Ovary (tissue), 3 donors: ENCODE measurements around the gene ABL2.

Experiments used
- EP300 ChIP-seq: sonication (generic); formaldehyde crosslinking; IDR thresholded peaks from one replicate; pipeline ENCODE4 v1.6.1; 2017; ENCODE audit warnings: antibody characterized with exemption
- POLR2A ChIP-seq: fragments of 450-650 bp; IDR thresholded peaks from one replicate; pipeline ENCODE4 v1.6.1; 2017; ENCODE audit warnings: antibody characterized with exemption, mild to moderate bottlenecking, moderate library complexity
- TF ChIP-seq, protein P1 (sequence below), 3 donors: fragments of 450-650 bp in 2 of 3; fragments of 200-600 bp in 1 of 3; IDR thresholded peaks; one replicate each; pipeline versions ENCODE4 v1.5.1 to v1.8.0; 2016 to 2022; ENCODE audit warnings: antibody characterized with exemption in 3 of 3, mild to moderate bottlenecking in 1 of 3
- donor health status: DM: no; HTN: no; CAD: no.

DNA sequence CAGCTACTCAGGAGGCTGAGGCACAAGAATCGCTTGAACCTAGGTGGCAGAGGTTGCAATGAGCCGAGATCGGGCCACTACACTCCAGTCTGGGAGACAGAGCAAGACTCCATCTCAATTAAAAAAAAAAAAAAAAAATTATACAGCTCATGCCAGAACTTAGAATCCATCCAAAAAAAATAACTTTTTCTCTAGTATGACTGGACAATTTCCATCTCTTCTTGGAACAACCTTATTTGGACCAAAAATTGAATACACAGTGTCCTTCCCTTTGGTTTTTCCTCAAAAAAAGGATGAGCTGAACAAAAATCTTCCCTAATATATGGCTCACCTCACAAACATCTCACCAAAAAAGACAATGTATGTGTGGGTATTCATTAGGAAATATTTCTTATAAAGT is 73.9 kb downstream of the ABL2 start:
- TF ChIP-seq, protein P1, sequence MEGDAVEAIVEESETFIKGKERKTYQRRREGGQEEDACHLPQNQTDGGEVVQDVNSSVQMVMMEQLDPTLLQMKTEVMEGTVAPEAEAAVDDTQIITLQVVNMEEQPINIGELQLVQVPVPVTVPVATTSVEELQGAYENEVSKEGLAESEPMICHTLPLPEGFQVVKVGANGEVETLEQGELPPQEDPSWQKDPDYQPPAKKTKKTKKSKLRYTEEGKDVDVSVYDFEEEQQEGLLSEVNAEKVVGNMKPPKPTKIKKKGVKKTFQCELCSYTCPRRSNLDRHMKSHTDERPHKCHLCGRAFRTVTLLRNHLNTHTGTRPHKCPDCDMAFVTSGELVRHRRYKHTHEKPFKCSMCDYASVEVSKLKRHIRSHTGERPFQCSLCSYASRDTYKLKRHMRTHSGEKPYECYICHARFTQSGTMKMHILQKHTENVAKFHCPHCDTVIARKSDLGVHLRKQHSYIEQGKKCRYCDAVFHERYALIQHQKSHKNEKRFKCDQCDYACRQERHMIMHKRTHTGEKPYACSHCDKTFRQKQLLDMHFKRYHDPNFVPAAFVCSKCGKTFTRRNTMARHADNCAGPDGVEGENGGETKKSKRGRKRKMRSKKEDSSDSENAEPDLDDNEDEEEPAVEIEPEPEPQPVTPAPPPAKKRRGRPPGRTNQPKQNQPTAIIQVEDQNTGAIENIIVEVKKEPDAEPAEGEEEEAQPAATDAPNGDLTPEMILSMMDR (IDR thresholded peaks at IDR 0.05): no peak
- TF ChIP-seq POLR2A (no peak), EP300 (no peak)
